Cardiac septum (tissue), 1 donor: ENCODE results near the gene OPALIN. TPM values are rescaled to one million over a fixed set of nuclear protein-coding genes. Genes with fewer than 3 reads are reported as not detected.

ENCODE experiments used
- DNase-seq: peaks from one replicate; pipeline ENCODE4 v3.0.0-alpha.2; 2020; ENCODE audit warnings: low spot score
- intact Hi-C: fragments of 100-400 bp; cut with DNase I; formaldehyde crosslinking; loops from one replicate; pipeline ENCODE4 v1.14.0; 2022
- total RNA-seq: library from RNA; stranded (reverse); fragmentation: NEBNext Ultra II Directional; extraction: Animal tissue kit (Norgen Biotek cat#: 25700); gene quantifications from one replicate; pipeline ENCODE4 v1.2.1, GENCODE V29; 2021
- donor health status: DM: no; HTN: no; CAD: no.

The OPALIN gene
- total RNA-seq, 1 donor from 2014 or later: not detected

DNA sequence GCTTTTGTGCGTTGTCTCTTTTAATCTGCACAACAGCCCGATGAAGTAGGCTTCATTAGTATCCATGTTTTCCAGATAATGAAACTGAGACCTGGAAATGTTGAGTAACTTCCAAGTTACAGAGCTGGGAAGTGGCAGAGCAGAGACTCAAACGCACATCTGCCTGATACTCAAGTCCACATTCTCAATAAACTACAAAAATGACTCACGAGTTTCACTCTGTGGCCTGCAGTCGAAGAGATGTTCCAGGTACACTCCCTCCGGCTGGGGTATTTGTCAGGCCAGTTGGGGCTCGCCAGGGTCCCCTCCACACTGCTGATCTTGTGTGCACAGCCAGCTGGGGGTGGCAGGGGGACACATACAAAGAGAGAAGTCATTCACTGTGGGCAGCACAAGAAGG, 17.7 kb upstream of the OPALIN start:
- intact Hi-C loops: loop anchor here (5.0 kb wide), 1 partner anchor 136 kb away; the partner anchor contains the start of gene TLL2
- DNase-seq: peak; percentile 15

DNA sequence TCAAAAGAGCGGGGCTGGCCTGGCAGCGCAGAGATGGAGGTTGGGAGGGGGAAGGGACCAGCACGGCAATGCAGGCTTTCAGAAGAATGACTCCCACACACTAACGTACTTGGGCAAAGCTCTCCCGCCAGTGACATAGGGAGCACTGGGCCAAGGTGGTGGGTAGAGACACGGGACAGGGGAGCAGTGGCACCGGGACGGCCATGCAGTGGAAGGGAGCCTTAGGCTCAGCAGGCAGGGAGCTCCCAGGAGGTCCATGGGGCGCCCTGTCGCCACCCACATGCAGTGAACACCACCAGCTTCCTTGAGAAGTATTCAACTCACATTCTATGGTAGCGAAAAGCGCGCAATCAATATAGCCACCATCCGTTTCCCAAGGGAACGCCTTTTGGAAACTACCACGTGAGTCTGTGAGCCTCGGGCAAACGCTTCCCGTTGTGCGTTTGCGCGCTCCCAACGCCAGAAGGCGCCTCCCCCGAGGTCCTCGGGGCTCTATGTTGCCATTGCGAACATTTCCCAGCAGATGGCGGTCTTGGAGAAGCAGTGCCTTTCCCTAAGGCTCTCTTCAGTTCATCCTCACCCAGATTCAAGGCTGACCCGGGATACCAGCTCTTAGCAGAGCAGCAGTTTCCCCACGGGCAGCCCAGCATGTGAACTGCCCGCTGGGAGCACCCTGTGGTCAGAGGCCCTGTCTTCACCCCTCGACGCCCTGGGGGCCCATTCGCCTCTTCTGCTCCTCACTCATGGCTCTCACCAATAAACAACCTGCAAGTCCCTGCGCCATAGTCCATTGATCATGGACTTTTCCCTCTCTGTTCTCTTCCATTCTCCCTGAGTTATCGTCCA, 16.4 kb upstream of the OPALIN start:
- intact Hi-C loops: loop anchor here (5.0 kb wide), 1 partner anchor 137 kb away; the partner anchor contains the start of gene TLL2
- peak; percentile 91 for DNase-seq

DNA sequence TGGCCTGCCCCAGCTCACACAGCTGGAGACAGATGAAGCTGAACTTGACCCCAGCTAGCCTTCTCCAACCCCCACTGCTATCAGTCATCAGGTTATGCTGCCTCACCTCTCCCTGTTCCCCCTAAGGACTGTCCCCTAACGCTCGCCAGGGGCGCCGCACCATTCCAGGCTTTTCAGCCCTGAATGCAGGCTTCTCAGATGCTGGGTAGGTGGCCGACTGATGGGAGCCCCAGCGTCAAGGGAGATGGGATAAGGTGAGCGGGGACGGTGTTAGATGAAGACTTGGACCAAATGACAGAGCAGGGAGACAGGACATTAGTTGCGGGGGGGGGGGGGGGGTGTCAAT, 15.8 kb upstream of the OPALIN start:
- intact Hi-C loops: no loop called here
- DNase-seq: peak; percentile 75

DNA sequence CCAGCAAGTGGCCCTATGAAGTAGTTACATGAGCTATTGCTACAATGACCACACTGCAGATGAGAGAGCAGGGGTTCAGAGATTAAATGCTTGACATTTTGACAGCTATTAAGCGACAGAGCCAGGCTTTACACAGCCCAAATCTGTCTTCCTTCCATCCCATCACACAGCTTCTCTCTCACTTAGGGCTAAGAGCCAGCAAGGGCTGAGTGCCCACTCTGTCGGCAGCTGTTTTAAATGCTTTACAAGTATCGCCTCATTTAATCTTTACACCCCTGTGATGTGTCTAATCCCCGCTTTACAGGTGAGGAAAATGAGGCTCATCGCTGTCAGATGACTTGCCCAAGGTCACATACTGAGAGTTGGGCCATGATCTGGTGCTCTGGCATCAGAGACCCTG, 15.2 kb upstream of the OPALIN start:
- DNase-seq: no peak
- intact Hi-C loops: no loop called here

DNA sequence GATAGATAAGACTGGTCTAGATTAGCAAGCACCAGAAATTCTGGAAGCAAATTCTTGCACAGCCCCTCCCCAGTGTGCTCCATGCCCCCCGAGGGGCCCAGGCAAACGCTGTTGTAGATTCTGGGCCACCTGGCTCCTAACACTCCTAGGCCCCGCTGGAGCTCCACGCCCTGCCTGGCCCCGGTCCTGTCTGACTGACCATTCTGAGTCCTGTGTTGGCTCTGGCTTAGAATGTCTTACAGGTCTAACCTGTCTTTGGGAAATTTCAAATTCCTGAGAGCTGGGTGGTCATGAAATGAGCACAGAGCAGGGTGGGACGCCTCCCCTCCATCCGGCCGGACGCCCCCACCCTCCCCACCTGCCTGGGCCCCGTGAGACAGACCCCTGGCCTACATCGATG, 12.6 kb upstream of the OPALIN start:
- DNase-seq: no peak
- intact Hi-C loops: no loop called here

DNA sequence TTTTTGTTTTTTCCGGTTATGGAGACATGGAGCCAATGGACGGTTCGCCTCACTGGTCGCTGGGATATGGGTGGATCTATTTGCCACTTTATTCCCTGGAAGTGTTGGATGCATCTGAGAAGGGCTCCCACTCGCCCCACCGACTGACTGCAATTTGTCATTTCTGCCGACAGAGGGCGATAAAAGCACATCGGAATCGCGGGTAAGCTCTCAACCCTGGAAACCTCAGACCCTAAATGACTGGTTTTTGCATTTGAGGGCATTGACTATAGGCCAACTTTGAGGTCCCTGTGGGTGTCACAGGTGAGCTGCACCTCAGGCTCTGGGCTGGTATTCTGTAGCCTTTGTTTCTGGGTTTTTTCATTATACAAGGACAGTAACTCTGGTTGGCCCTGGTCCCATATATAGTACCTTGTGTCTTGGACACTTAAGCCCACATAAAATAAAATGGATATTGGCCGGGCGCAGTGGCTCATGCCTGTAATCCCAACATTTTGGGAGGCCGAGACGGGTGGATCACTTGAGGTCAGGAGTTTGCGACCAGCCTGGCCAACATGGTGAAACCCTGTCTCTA, 11.9 kb upstream of the OPALIN start:
- DNase-seq: no peak
- intact Hi-C loops: no loop called here

DNA sequence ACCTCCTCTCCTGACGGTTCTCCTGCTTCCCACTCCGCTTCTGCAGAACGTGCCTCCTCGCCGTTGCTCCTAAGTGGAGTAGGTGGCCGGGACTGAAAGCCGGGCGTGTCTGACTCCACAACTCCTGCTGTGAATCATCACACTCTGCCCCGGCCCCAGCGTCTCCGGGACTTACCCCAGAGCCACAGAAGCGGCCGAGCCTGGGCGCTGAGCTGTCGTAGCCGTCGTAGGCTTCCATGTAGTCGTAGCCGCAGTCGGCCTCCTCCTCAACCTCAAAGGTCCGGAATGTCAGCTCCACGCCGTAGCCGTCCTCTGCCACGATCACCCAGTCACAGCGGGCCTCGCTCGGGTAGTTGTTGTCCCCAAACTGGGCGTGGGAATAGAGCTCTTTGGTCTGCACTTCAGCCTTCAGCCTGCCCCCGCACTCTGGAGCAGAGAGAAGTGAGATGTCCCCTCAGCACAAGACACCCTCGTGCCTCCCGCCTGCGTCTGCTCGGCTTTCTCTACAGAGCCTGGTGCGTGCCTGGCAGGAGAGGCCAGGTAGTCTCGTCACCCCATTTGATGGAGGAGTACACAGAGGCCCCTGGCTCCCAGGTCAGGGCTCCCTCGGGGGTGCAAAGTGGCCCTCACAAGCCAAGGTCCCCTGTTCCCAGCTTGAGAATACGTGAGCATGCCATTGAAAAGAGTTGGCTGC, 11.2 kb upstream of the OPALIN start:
- DNase-seq: no peak
- intact Hi-C loops: no loop called here

DNA sequence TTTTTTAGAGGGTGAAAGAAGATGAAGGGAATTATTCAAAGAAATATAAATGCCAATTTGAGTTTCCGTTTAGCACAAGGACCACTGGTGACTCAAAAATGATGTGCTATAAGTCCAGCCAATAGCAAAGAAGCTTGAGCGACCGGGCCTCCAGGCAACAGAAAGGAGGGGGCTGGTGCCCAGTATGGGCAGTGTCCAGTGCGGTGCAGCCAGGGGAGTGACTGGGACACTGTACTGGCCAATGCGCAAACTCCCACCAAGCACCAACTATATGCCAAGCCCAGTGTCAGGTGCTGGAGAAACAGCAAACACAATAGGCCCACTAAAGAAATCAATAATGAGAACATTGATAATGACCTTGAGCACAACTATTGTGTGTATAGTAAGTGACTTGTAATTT, 10.2 kb upstream of the OPALIN start:
- intact Hi-C loops: no loop called here
- DNase-seq: no peak

DNA sequence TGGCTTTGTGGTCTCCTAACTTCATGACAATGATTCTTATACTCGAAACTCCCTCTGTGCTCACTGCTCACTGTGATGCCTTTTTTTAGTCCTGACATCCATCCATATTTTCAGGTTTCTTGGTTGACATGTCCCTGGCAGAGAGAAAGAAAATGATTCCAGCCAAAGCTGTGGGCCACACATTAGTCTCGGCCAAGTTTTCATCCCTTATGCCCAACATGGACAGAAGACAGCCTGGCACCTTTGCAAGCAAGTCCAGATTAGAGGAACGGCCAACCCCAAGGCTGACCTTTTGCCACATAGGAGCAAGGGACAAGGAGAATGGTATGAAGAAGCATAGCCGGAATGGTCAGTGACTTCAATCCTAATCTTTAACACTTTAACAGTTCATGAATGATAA, 8.7 kb upstream of the OPALIN start:
- intact Hi-C loops: no loop called here
- no peak for DNase-seq

DNA sequence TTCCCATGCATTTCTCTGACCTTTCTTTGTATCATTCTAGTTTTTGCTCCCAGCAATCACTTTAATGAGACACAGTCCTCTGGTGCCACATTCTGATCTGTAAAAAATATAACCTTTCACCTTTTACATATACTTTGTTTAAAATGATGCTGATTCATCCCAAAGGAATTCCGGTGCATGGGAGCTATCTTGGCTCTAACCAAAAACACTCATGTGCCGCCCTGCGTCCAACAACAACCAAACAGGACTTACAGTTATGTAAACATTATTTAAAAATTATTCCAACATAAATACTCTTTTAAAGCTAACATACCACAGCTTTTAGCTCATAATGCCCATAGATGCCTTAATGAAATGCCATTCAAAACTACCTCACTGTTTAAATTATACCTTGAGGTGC, 7.7 kb upstream of the OPALIN start:
- DNase-seq: no peak
- intact Hi-C loops: no loop called here

DNA sequence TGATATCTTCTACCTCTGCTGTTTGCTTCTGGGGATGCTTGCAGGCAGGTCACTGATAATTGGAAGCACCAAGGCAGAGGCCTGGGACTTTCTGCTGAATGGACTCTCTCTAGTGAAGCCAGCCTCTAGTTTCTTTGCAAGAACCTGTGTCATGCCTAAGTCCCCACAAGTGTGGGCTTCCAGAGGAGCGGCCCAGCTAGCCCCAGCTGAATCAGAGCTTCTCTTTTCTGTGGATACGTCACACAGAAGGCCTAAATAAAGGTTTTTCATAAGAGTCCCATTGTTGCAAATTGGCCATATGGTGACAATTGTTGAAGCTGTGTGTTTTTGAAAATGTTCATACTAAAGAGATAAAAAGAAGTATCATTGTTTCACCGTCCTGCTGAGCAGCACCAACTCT, 6.8 kb upstream of the OPALIN start:
- no peak for DNase-seq

DNA sequence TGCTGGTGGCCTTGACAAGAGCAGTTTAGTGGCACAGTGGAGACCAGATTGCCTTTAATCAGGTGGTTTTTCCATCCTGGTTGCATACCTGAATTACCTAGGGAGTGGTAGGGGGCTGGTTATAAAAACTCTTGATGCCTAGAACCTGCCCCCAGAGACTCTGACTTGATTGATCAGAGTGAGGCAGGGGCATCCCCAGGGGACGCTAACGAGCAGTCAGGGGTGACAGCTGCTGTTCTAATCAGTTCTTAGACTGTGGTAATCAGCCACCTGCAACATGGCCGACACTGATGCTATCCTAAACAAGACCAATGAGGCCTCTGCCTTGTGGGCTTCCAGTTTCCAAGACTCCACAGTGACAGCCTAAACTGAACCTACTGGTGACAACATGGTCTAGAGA, 2.0 kb upstream of the OPALIN start:
- no peak for DNase-seq
- intact Hi-C loops: no loop called here

More for the DNA sequence above, 6.8 kb upstream of the OPALIN start:
- intact Hi-C loops: no loop called here

DNA sequence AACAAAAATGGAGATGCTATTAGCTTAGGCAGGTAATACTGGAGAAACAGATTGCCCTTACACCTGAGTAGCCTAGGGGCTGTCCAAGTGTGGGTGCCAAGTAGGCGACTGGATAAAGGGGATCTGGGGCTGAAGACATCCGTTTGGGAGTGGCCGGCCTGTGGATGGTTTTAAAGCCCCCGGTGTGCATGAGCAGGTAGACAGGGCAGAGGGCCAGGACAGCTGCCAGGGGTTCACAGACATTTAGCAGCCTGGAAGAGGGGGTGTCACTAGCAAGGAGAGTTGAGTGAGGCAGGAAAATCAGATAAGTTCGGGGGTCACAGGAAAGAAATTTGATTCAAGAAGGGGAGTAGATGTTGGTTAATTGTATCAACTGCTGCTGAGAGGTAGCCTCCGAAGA, 1.5 kb upstream of the OPALIN start:
- intact Hi-C loops: no loop called here
- no peak for DNase-seq

DNA sequence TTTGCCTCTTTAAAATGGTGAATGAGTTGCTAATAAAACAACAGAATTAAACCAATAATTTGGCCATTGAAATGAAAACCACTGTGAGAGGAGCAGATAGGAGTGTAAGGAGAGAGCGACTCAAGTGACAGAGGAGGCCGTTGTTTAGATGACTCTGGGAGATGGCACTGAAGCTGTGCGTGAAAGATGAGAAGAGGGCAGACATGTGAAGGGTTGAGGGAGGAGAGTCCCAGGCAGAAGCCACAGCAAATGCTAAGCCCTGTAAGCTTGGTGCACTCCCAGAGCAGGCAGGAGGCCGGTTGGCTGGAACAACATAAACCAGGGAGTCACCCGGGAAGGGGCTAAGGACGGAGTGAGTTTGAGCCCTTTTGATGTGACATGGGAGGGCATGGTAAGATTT, 814 bp upstream of the OPALIN start:
- intact Hi-C loops: no loop called here
- no peak for DNase-seq

DNA sequence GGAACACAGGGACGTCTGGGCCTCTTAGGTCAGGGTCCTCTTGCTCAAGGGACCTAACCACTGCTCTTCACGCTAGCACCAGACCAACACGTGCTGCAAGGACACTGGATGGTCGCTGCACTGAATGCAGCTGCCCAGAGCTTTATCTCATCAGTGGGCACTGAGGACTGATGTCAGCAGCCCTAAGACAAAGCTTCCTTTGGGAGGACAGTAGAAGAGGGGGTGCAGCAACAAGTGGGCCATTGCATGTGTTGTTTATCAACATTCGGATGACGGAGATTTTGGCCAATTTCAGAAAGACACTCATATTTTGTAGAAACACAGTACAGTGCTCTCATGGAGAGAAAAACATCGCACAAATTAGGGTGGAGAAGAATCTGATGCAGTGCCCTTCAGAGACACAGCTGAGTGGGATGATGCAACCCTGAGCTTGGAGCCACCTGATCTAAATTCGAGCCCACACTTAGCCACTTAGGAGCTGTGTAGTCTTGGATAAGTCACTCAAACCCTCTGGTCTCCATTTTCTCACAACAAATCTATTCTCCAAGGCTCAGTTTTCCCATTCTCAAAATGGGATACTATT, 1.7 kb downstream of the OPALIN start:
- intact Hi-C loops: no loop called here

DNA sequence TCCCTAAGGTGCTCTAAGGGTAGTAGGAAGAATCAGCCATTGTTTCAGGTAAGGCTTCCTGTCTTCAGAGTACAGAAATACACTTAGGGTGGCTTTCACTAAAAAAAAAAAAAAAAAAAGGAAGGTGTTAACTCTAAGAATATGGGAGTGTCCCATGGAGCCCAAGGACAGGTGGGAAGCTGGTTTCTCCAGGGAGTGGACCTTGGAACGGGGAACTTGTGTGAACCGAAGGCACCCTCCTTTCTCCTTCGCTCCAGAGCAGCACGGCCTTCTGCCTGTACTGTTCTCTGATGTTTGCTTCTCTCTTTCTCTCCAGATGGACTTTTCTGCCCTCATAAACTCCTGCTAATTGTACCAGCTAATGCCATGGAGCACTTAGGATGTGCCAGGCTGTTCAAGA, 6.2 kb downstream of the OPALIN start:
- intact Hi-C loops: no loop called here
- DNase-seq: no peak

More for the DNA sequence above, 1.7 kb downstream of the OPALIN start:
- no peak for DNase-seq

DNA sequence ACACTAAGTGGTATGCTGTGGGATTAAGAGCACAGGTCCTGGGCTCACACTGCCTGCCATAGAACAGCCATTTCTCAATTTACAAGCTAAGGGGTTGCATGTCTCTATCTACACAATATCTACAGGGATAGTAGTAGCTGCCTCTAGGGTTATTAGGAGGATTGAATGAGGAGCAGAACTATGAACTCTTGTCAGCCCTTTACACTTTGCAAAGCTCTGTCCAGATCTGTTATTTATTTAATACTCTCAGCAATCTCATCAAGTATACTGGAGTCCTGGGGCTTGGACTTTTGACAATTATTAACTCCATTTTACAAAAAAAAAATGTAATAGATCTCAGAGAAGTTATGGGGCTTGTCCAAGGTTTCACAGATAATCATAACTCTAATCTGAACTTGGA, 6.8 kb downstream of the OPALIN start:
- no peak for DNase-seq
- intact Hi-C loops: no loop called here

DNA sequence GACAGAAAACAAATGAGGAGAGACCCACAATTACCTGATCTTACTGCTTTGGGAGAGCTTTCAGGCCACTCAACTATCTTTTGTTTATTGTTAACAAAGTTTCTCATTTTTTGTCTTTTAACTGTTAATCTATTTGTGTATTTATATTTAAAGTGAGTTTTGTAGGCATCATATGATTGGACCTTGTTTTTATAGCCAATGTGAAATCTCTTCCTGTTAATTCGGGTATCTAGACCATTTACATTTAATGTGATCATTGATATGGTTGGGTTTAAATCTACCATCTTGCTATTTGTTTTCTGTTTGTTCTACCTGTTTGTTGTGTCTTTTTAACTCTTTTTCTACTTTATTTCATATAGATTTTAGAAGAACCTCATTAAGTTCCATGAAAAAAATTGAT, 12.5 kb downstream of the OPALIN start:
- intact Hi-C loops: no loop called here

DNA sequence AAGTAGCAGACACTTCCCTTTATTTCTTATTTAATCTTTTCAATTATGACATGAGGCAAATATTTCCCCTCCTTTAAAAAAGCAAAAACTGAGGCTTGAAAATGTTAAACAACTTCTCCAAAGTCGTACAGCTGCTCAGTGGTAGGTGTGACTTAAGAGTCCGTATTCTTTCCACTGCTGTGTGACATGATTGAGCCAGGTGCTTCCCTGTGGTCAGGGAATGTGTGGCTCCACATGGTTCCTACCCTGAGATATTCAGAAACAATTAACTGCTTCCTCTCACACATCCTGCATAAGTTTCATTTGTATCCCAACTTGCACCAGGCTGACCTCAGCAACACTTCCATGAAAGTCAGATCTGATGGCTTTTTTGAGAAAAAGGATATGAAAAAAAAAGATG, 13.6 kb downstream of the OPALIN start:
- no peak for DNase-seq
- intact Hi-C loops: no loop called here

More for the DNA sequence above, 12.5 kb downstream of the OPALIN start:
- DNase-seq: no peak

DNA sequence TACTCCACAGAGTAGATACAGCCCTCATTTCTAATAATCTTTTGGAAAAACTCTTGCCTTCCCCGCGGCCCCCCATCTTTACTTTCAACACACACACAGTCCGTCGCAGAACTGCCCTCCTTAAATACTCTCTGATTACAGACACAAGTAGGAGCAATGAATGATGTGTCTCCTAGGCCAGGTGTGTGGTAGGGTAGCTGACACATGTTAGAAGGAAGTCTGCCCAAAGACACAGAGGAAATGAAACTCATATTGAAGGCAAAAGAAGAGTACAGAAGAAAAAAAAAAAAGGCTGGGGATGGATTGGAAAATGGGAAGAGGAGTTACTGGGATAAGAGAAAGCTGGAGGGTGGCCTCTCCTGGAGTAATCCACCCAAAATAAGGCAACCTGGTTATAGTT, 14.6 kb downstream of the OPALIN start:
- no peak for DNase-seq
- intact Hi-C loops: no loop called here
